GM12878 (cell line): ENCODE data around the gene CACNA1D. TPM values are rescaled to one million over a fixed set of nuclear protein-coding genes. Genes with fewer than 3 reads are reported as not detected.
A peak's percentile ranks its signal among the peaks of the same experiment; 100 is the strongest.

Experiments used
- ATAC-seq: fragments of 200-7000 bp; cut with Tn5 transposase; 3 replicates; pipeline ENCODE4 v1.9.1; 2020; ENCODE audit warnings: mild to moderate bottlenecking, moderate library complexity
- BruUV-seq: library from RNA; stranded (reverse); fragments of 400-500 nt; replicated peaks from 2 replicates; lab custom pipeline; 2021; lab: Mats Ljungman, UMichigan
- CTCF ChIA-PET: fragments of 300-600 bp; sonication (Branson Sonifier 250); formaldehyde crosslinking; extraction: SDS; loops from one replicate; lab custom pipeline; 2021; ENCODE audit warnings: inconsistent platforms; lab: Yijun Ruan, JAX
- POLR2A ChIA-PET: fragments of 350-600 bp; formaldehyde crosslinking; extraction: SDS; loops from one replicate; lab custom pipeline; 2021; ENCODE audit warnings: inconsistent platforms; lab: Charles Lee
- RAD21 ChIA-PET: fragments of 300-600 bp; sonication (Branson Sonifier 250); formaldehyde crosslinking; loops from one replicate; lab custom pipeline; 2023; ENCODE audit warnings: antibody characterized with exemption; ENCODE audit not compliant: unreplicated experiment; lab: Charles Lee
- SMC1A ChIA-PET: fragments of 300-600 bp; sonication (Branson Sonifier 250); formaldehyde crosslinking; loops from one replicate; lab custom pipeline; 2023; ENCODE audit not compliant: unreplicated experiment, uncharacterized antibody; lab: Charles Lee
- DNase-seq: peaks from one replicate; pipeline ENCODE4 v3.0.0-alpha.2; 2011; ENCODE audit warnings: low read depth, low spot score
- FAIRE-seq: peaks from 3 replicates; lab custom pipeline; 2011; peaks lifted over from hg19 to GRCh38; lab: Jason Lieb, UNC
- H2AFZ ChIP-seq: 2 replicates; pipeline ENCODE4 v1.6.0; 2011; ENCODE audit warnings: low read depth, low read length, control low read depth; ENCODE audit not compliant: control insufficient read depth
- H3K27ac ChIP-seq: 2 replicates; pipeline ENCODE4 v1.5.1; 2011; ENCODE audit warnings: control low read depth; ENCODE audit not compliant: control insufficient read depth, insufficient read depth
- H3K27me3 ChIP-seq, 2 experiments: replicated peaks in 1 of 2; 2 replicates each; pipeline versions ENCODE4 v1.6.0 to v1.6.1; 2011; ENCODE audit warnings: low read length in 1 of 2; ENCODE audit not compliant: control insufficient read depth in 2 of 2, insufficient read depth in 2 of 2
- H3K36me3 ChIP-seq, 2 experiments: 2 replicates each; pipeline ENCODE4 v1.5.1; 2011; ENCODE audit warnings: low read length in 1 of 2; ENCODE audit not compliant: control insufficient read depth in 2 of 2, insufficient read depth in 2 of 2
- H3K4me1 ChIP-seq: 2 replicates; pipeline ENCODE4 v1.6.1; 2011; ENCODE audit warnings: mild to moderate bottlenecking, low read length, moderate library complexity, mixed read lengths; ENCODE audit not compliant: control insufficient read depth, insufficient read depth
- H3K4me2 ChIP-seq: 2 replicates; pipeline ENCODE4 v1.6.0; 2011; ENCODE audit warnings: control low read depth; ENCODE audit not compliant: control insufficient read depth, insufficient read depth
- H3K4me3 ChIP-seq: fragments of 200-600 bp; sonication (generic); 2 replicates; pipeline ENCODE4 v1.5.1; 2016
- H3K79me2 ChIP-seq: 2 replicates; pipeline ENCODE4 v1.6.0; 2011; ENCODE audit warnings: low read length; ENCODE audit not compliant: control insufficient read depth, insufficient read depth
- H3K9ac ChIP-seq: 2 replicates; pipeline ENCODE4 v1.8.0; 2011; ENCODE audit warnings: low read length, control low read depth, mixed read lengths; ENCODE audit not compliant: control insufficient read depth, insufficient read depth
- H3K9me3 ChIP-seq: replicated peaks from 3 replicates; pipeline ENCODE4 v1.5.1; 2011; ENCODE audit warnings: mild to moderate bottlenecking, low read length; ENCODE audit not compliant: control insufficient read depth, insufficient read depth
- H4K20me1 ChIP-seq: 2 replicates; pipeline ENCODE4 v1.6.0; 2011; ENCODE audit not compliant: control insufficient read depth, insufficient read depth
- FOXK2 ChIP-seq: fragments of 450-650 bp; IDR thresholded peaks from 2 replicates; pipeline ENCODE4 v1.6.1; 2017; ENCODE audit warnings: mild to moderate bottlenecking, moderate library complexity
- LARP7 ChIP-seq: fragments of 450-650 bp; IDR thresholded peaks from 2 replicates; pipeline ENCODE4 v1.6.1; 2017; ENCODE audit warnings: mild to moderate bottlenecking
- NFYB ChIP-seq: IDR thresholded peaks from 2 replicates; pipeline ENCODE4 v1.6.1; 2011; ENCODE audit warnings: low read depth, mild to moderate bottlenecking, low read length, improper control_type of control experiment, moderate library complexity; ENCODE audit not compliant: insufficient read depth
- POLR2A ChIP-seq: IDR thresholded peaks from 2 replicates; pipeline ENCODE4 v1.6.1; 2011; ENCODE audit warnings: low read depth, mild to moderate bottlenecking, low read length
- RB1 ChIP-seq: fragments of 450-650 bp; formaldehyde crosslinking; IDR thresholded peaks from 2 replicates; pipeline ENCODE4 v1.6.1; 2017; ENCODE audit warnings: mild to moderate bottlenecking, borderline replicate concordance
- RELA ChIP-seq: fragments of 450-650 bp; IDR thresholded peaks from 2 replicates; pipeline ENCODE4 v1.8.0; 2014; ENCODE audit warnings: borderline replicate concordance; ENCODE audit not compliant: partially characterized antibody
- SMAD1 ChIP-seq: fragments of 450-650 bp; IDR thresholded peaks from 2 replicates; pipeline ENCODE4 v1.6.1; 2018; ENCODE audit warnings: mild to moderate bottlenecking, low read depth; ENCODE audit not compliant: partially characterized antibody
- SP1 ChIP-seq: IDR thresholded peaks from one replicate; pipeline ENCODE4 v1.6.1; 2011; ENCODE audit warnings: low read depth, low read length
- SRF ChIP-seq, 2 experiments: IDR thresholded peaks; 2 replicates each; pipeline ENCODE4 v1.6.1; 2011; ENCODE audit warnings: low read depth in 2 of 2, low read length in 2 of 2, mild to moderate bottlenecking in 1 of 2, moderate library complexity in 1 of 2
- WGBS: methylation state at CpG from one replicate; pipeline ENCODE4 v1.1.6; 2016; ENCODE audit warnings: low lambda C conversion rate; ENCODE audit not compliant: insufficient replicate concordance, insufficient coverage; ENCODE audit errors: missing lambda C conversion rate; 5-methylcytosine and 5-hydroxymethylcytosine counted together
- in situ Hi-C: fragments of 300-500 bp; cut with MboI; formaldehyde crosslinking; loops from 9 replicates; pipeline ENCODE4 v1.14.3; 2018; ENCODE audit warnings: mixed read lengths
- intact Hi-C: fragments of 100-400 bp; cut with micrococcal nuclease; formaldehyde crosslinking; loops from one replicate; pipeline ENCODE4 v1.14.2; 2022; ENCODE audit not compliant: unreplicated experiment
- polyA plus RNA-seq, 11 experiments: library from polyadenylated mRNA; depleted of rRNA in 4 of 11; unstranded in 6 of 11; stranded (reverse) in 5 of 11; fragments of >200 nt; fragmentation: Nextera tagmentation in 4 of 11; fragmentation: Illumina TruSeq in 1 of 11; extraction: Ambion mirVana in 4 of 11; extraction: Trizol in 1 of 11; gene quantifications; 1 replicate in 1 of 11; 2 replicates in 10 of 11; pipeline versions ENCODE4 v1.2.1 to v1.2.3, GENCODE V29; 2011 to 2016; ENCODE audit warnings: inconsistent platforms in 2 of 11, missing spikeins in 2 of 11, low read depth in 1 of 11
- total RNA-seq, 4 experiments: library from RNA; depleted of rRNA in 3 of 4; stranded (reverse); fragments of >200 nt in 3 of 4; fragmentation: Illumina TruSeq in 1 of 4; extraction: Trizol in 1 of 4; gene quantifications; 2 replicates each; pipeline versions ENCODE4 v1.2.1 to v1.2.3, GENCODE V29; 2013 to 2021
- TF ChIP-seq, protein P1 (sequence below): fragments of 450-650 bp; IDR thresholded peaks from 2 replicates; pipeline ENCODE4 v1.6.1; 2016; ENCODE audit warnings: mild to moderate bottlenecking
- TF ChIP-seq, protein P2 (sequence below): fragments of 450-650 bp; IDR thresholded peaks from 2 replicates; pipeline ENCODE4 v1.6.1; 2017; ENCODE audit warnings: low read depth, mild to moderate bottlenecking, moderate library complexity
- TF ChIP-seq, protein P3 (sequence below): fragments of 450-650 bp; IDR thresholded peaks from 2 replicates; pipeline ENCODE4 v1.6.1; 2016; ENCODE audit warnings: mild to moderate bottlenecking
- TF ChIP-seq, protein P4 (sequence below): fragments of 450-650 bp; IDR thresholded peaks from 2 replicates; pipeline ENCODE4 v1.6.1; 2017; ENCODE audit warnings: mild to moderate bottlenecking

The CACNA1D gene
- total and polyA plus RNA-seq, 10 of the 15 experiments (the other 5 are each of a cell fraction or from before 2014, with no cell fraction given), result 0.21 to 24.4 (median 1.6) TPM

DNA sequence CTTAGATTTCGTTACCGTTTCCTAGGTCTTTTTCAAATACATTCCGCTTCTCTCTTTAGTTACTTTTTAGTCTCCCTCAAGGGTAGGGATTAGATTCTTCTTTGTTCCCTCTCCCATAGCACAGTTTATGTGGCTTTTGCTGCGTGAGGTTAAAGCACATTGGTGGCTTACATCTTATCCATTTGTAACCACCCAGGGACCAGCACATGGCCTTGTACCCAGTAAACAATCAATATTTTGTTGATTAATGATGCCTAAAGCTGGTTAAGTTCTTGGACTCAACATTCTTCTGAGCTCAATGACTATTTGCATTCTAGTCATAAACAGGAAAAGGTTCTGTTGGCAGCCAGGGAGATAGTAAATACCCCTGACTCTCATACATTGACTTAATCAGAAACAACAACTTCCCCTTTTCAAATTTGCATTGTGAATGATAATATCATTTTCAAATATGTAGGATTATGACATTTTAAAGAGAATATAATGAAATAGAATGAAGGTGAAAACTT is 60.2 kb downstream of the CACNA1D start (continued):
- no peak for TF ChIP-seq RB1
- TF ChIP-seq, protein P1, sequence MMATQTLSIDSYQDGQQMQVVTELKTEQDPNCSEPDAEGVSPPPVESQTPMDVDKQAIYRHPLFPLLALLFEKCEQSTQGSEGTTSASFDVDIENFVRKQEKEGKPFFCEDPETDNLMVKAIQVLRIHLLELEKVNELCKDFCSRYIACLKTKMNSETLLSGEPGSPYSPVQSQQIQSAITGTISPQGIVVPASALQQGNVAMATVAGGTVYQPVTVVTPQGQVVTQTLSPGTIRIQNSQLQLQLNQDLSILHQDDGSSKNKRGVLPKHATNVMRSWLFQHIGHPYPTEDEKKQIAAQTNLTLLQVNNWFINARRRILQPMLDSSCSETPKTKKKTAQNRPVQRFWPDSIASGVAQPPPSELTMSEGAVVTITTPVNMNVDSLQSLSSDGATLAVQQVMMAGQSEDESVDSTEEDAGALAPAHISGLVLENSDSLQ, result no peak
- TF ChIP-seq SMAD1, result no peak
- TF ChIP-seq, protein P2, sequence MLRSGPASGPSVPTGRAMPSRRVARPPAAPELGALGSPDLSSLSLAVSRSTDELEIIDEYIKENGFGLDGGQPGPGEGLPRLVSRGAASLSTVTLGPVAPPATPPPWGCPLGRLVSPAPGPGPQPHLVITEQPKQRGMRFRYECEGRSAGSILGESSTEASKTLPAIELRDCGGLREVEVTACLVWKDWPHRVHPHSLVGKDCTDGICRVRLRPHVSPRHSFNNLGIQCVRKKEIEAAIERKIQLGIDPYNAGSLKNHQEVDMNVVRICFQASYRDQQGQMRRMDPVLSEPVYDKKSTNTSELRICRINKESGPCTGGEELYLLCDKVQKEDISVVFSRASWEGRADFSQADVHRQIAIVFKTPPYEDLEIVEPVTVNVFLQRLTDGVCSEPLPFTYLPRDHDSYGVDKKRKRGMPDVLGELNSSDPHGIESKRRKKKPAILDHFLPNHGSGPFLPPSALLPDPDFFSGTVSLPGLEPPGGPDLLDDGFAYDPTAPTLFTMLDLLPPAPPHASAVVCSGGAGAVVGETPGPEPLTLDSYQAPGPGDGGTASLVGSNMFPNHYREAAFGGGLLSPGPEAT, result no peak
- no peak for TF ChIP-seq SRF (IDR thresholded peaks at IDR 0.05; ENCODE audit: low read depth in 2 of 2, low read length in 2 of 2)
- TF ChIP-seq SP1, result no peak
- TF ChIP-seq RELA, result no peak
- TF ChIP-seq LARP7, result no peak

DNA sequence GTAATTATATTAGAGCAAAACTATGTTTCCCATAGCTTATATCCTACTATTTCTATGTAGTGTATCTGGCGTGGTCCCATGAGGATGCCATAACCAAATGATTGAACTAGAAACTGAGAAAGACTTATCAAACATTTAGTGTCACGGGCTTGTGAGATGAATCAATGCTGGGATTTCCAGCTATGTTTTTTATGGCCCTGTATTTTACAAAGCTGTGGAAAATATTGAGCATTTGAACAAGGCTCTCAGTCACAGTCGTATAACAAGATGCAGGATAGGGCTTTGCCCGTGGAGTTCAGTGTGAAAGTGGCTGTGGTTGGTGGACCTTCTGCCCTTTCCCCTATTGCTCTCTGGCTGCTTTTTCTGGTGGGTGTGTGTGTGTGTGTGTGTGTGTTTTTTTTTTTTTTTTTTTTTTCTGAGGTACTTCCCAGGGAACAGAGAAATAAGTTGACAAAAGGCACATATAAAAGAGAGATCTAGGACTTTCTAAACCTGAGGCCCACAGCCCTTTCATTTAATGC is 60.7 kb downstream of the CACNA1D start:
- Histone ChIP-seq H3K36me3 (no peaks in the 10 kb centered on the region), H3K9ac (peak overlapping the region; percentile 7; the same call in 1 of the 2 replicates), H3K79me2 (no peaks in the 10 kb centered on the region), H3K9me3 (no peaks in the 10 kb centered on the region), H4K20me1 (no peaks in the 10 kb centered on the region), H3K4me2 (peak overlapping the region; percentile 70), H2AFZ (peak overlapping the region; percentile 63), H3K4me3 (no peak overlapping the region), H3K4me1 (peaks cover 13% of the 10 kb centered on the region), H3K27ac (peak overlapping the region; percentile 76), H3K27me3 (no peaks in the 10 kb centered on the region)
- FAIRE-seq (no peak), ATAC-seq (peak; percentile 95), DNase-seq (peak; percentile 83)
- in situ Hi-C loops (no loop called here), intact Hi-C loops (loop anchor here (2.0 kb wide), 1 partner anchor 96 kb away; no protein-coding TSS in a partner anchor)
- CTCF ChIA-PET, result interaction anchor here (0.6 to 1.4 kb wide), 4 partner anchors 9 to 152 kb away, joined by 3 to 4 read pairs (median 4); no protein-coding TSS in a partner anchor
- RAD21 ChIA-PET, result interaction anchor here (0.6 to 1.7 kb wide), 15 partner anchors 10 to 290 kb away, joined by 3 to 9 read pairs (median 3); no protein-coding TSS in a partner anchor
- no TSS peak for BruUV-seq
- SMC1A ChIA-PET, result interaction anchor here (0.9 to 2.9 kb wide), 12 partner anchors 9 to 210 kb away, joined by 3 to 16 read pairs (median 4); no protein-coding TSS in a partner anchor
- WGBS, result 1% methylated on average over 4 of the region's 4 CpGs
- POLR2A ChIA-PET, result interaction anchor here (0.6 to 1.6 kb wide), 6 partner anchors 9 to 209 kb away, joined by 3 to 10 read pairs (median 4); no protein-coding TSS in a partner anchor
- TF ChIP-seq SMAD1 (no peak), FOXK2 (no peak), NFYB (peak; percentile 59), POLR2A (no peak)
- TF ChIP-seq, protein P3, sequence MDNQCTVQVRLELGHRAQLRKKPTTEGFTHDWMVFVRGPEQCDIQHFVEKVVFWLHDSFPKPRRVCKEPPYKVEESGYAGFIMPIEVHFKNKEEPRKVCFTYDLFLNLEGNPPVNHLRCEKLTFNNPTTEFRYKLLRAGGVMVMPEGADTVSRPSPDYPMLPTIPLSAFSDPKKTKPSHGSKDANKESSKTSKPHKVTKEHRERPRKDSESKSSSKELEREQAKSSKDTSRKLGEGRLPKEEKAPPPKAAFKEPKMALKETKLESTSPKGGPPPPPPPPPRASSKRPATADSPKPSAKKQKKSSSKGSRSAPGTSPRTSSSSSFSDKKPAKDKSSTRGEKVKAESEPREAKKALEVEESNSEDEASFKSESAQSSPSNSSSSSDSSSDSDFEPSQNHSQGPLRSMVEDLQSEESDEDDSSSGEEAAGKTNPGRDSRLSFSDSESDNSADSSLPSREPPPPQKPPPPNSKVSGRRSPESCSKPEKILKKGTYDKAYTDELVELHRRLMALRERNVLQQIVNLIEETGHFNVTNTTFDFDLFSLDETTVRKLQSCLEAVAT, result peak; percentile 19; the same call in 1 of the 2 replicates
- TF ChIP-seq, protein P4, sequence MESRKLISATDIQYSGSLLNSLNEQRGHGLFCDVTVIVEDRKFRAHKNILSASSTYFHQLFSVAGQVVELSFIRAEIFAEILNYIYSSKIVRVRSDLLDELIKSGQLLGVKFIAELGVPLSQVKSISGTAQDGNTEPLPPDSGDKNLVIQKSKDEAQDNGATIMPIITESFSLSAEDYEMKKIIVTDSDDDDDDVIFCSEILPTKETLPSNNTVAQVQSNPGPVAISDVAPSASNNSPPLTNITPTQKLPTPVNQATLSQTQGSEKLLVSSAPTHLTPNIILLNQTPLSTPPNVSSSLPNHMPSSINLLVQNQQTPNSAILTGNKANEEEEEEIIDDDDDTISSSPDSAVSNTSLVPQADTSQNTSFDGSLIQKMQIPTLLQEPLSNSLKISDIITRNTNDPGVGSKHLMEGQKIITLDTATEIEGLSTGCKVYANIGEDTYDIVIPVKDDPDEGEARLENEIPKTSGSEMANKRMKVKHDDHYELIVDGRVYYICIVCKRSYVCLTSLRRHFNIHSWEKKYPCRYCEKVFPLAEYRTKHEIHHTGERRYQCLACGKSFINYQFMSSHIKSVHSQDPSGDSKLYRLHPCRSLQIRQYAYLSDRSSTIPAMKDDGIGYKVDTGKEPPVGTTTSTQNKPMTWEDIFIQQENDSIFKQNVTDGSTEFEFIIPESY, result no peak
- TF ChIP-seq, protein P2, result peak; percentile 94
